Fibroblast of peridontal ligament (primary cell): ENCODE results near the gene MED12L.
A peak's percentile ranks its signal among the peaks of the same experiment; 100 is the strongest.
"Not testable (repeated sequence)": the region's sequence is repeated elsewhere in the genome, so short reads cannot be mapped to it uniquely, and the experiment has no call there.

ENCODE experiments used
- DNase-seq: peaks from one replicate; pipeline ENCODE4 v3.0.0-alpha.2; 2010; ENCODE audit errors: extremely low read depth

MED12L gene

DNA sequence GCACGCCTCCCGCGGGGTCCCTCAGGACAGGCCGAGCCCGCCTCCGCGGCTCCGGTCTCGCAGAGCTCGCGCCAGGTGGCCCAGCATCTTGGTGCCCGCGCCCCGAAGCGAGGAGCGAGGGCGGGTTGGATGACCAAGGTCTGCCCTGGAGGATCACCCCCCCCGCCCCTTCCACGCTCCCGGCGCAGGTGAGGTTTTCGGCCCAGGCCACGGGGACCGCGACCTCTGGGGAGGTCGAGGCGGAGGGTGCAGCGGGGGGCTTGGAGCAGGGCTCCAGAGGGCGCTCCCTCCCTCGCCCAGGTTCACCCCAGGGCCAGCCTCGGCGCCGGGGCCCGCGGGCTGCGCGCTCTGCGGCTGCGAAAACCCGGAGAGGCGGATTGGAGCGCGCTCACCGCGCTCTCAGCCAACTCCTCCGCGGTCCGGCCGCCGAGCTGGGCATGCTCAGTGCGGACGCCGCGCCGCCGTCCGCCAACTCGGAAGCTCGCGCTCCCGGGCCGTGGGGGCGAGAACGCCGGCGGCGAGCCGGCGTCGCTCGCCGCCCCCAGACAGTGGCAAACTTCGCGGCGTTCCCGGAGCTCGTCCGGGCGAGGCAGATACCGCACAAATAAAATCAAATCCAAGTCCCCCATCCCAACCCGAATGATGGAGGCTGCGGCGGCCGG is at the start of gene MED12L:
TSS of gene MED12L (plus strand) at position 438 of the 662 bp plus-strand sequence. CDS start 1,263 bp downstream, outside the sequence.
- DNase-seq: peak; percentile 47

DNA sequence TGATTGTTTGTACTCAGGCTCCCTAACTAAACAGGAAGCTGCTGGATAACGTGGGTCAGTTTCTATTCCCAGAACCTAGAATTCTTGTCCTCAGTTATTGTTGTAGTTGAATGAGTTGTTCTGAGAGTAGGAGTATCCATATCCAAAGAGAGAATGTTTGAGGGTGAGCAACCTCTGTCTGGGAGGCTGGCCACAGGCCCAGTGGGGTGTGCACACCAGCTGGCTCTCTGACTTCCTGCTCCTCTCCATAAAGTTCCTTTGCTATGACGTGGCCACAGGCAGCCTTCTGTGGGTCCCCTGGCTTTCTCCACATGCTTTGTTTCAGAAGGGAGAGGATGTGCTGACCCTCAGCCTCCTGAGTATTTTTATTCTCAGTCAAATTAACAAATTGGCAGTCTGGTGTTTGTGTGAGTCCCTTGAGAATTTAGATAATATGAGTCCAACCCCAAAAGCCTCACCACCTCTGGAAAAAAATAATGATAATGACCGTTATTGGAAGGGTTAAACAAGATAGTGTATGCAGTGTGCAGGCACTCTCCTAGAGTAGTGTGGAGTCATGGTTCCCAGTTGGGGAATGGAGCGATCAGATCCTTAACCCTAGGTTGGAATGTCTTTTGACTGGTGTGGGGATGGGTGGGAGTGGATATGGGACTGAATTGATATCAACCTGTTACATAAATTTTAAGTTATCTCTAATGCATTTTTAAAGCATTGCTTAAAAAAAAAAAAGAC is 47.6 kb upstream of the MED12L start:
- peak; percentile 93 for DNase-seq

DNA sequence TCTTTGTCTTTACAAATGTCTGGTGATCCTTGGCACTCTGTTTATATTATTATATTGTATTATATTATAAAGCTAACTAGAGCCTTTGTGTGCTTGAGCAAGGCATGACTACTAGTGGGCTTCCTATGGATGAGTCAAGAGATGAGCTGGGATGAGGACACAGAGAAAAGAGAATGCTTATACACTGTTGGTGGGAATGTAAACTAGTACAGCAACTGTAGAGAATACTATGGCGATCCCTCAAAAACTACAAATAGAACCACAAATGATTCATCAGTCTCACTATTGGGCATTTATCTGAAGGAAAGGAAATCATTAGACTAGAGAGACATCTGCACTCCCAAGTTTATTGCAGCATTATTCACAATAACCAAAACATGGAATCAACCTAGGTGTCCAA is 40.8 kb upstream of the MED12L start:
- DNase-seq: peak; percentile 6

GRCh38 chr3:151047636-151048035 is 37.8 kb upstream of the MED12L start:
- DNase-seq: peak; percentile 7

DNA sequence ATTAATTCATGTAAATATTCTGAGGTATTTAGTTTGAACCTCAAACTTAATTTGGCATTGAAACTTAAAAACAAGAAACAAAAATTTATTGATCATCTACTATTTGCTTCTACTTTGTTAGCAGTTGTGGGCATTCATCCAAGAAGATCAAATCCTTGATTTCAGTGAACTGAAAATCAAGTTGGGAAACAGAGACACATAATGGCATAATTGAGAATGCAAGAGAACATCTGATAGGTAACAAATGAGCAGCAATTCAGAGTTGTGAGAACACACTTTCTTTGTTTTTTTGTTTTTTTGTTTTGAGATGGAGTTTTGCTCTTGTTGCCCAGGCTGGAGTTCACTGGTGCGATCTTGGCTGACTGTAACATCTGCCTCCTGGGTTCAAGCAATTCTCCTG is 33.9 kb upstream of the MED12L start:
- no peak for DNase-seq

DNA sequence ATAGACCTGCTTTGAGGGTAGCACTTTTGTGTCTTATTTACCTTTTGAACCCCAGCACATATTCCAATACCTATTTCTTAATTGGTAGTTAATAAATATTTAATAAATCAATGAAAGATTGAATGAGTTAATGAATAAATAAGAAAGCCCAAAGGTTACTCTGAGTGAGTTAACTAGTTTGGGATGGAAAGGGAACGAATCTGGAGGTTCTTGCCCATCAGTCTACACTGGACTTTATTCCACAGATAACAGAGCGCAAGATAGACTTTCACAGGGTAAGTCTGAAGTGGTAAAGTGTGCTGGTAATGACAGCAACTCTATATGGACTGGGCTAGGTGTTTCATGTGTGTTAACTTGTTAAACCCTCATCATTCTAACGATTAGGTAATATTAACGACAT is 33.1 kb upstream of the MED12L start:
- DNase-seq: no peak

GRCh38 chr3:151052756-151053155 is 32.7 kb upstream of the MED12L start:
- no peak for DNase-seq

GRCh38 chr3:151058740-151059139 is 26.7 kb upstream of the MED12L start:
- no peak for DNase-seq

- DNase-seq: no peak
Observed at GRCh38 chr3:151062611-151063010, 22.9 kb upstream of the MED12L start.

- DNase-seq: no peak
Observed at GRCh38 chr3:151067158-151067557, 18.3 kb upstream of the MED12L start.

- DNase-seq: not testable (repeated sequence)
Observed at GRCh38 chr3:151072842-151073241, 12.6 kb upstream of the MED12L start.

DNA sequence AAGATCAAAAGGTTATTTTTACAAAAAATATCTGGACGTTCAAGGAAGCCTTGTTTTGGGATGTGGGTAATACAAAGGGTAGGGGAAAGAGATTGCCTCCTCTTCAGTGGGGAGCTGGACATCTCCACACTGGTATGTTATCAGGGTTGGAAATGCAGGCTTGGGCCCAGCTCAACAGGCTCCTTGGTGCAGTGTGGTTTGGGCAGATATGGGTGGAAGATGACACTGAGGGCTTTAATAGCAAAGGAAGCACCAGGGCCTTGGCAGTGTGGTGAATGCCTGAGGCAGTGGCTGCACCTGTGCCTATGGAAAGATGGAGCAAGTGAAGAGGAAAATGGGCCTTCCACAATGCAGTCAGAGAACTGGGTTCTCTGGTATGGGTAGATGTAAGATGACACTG is 11.2 kb upstream of the MED12L start:
- DNase-seq: no peak

DNA sequence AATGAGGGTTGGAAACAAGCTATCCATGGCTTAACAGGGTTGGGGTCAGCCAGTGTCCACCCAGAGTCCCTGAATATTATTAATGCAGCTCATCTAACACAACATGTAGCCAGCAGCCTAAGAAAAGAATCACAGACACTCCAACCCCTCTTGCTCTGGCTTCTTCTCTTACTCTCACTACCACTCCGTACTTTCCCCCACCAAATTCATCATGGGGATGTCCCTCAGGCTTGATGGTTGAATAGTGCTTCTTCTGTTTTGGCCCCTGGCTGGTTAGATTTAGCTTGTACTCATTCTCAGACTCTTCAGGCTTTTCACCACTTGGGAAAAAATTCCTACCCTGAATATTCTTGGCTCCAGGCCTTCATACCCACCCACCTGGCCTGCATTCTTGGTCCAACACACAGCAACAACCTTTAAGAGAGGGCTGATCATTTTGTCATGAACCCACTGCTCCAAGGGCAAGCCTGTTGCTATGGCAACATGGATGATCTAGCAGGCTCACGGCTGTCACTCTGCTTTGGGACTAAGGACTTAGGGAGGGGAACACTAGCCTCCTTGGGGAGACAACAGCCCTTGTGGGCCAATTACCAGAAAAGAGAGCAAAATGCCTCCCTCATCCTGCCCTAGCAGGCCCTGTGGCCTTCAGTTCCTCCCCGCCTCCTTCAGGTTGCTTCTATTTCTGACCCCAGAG is 9.4 kb upstream of the MED12L start:
- DNase-seq: no peak

- DNase-seq: no peak
Observed at GRCh38 chr3:151076626-151077025, 8.8 kb upstream of the MED12L start.

GRCh38 chr3:151081082-151081481 is 4.4 kb upstream of the MED12L start:
- not testable (repeated sequence) for DNase-seq

GRCh38 chr3:151082880-151083838 is 2.3 kb upstream of the MED12L start:
- no peak for DNase-seq

DNA sequence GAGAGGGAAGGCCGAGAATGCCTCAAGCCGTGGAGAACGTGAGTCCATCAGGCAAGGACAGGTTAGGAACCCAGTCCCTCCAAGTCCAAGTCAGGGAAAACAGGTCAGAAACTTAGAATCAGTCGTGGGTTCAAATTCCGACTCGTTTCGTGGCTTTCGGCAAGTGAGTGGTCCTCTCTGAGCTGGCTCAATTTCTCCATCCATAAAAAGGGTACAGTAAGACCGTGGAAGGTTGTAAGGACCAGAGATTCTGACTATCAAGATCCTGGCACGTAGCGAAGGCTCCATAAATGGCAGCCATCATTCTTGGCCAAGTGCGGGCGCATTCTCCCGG is 604 bp upstream of the MED12L start:
- no peak for DNase-seq

DNA sequence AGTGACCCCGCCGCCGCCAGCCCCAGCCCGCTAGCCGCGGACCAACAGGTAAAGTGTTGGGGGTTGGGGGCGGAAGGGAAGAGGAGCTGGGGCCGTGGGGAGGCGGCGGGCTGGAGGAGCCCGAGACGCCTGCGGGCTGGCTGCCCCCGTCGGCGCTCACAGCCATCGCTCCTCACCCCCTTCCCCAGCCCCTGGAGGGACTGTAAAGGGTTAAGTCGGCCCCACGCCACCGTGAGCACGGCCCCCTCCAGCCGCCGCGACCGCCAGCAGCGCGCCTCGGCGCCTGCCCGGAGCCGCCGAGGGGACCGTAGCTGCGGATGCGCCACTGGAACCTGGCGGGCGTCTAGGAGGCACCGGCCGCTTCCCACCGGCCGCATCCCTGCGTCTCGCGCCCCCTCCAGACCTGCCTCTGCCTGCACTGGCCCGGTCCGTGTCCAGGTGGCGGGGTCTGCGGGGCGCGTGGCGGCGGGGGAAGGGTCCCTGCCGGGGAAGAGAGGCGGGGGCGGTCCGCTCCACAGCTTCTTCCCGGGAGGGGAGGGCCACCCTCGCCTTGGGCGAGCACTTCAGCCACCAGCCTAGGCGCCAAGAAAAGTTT is 522 bp downstream of the MED12L start:
- DNase-seq: no peak

DNA sequence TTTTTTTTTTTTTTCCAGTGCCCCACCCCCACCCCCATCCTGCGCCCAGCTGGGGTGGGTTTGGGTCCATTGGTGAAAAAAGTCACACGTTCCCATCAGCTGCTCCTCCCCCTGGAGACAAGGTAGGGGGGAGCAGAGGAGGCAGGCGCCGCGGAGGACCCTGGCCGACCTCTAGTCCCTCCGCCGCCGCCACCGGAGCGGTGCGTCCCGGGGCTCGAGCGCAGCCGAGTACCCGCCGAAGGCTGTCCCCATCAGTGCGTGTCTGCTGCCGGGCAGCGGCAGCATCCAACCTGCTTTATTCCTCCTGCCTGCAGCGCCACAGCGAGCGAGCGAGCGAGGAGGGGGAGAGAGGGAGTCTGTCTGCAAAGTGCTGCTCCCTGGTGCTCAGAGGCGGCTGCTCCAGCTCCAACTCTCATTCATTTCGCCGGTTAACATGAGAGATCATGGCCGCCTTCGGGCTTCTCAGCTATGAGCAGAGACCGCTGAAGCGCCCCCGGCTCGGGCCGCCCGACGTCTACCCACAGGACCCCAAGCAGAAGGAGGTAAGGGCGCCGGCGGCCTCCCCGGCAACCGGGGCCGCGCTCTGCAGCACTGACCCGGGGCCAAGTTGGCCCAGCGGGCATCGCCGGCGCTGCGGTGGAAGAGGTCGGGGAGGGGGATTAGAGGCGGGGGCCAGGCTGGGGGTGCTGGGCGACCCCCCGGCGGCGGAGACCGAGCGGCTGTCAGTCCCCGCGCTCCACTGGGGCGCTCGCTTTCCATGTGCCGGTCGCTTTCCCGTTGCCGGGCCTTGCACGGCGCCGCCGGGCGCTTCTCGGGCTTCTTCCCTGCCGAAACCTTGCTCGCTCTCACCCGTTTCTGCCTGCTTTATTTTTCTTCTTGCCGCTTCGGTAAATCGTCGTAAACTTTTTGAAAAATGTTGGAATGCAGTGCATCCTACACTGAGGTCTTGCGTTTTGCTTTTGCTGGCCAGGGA is 1.3 kb downstream of the MED12L start:
- peak; percentile 77 for DNase-seq

GRCh38 chr3:151087648-151088047 is 2.2 kb downstream of the MED12L start:
- no peak for DNase-seq
